Esophagus squamous epithelium (tissue), 4 donors: ENCODE measurements around the gene C1QTNF1.
"Not testable (repeated sequence)": the region's sequence is repeated elsewhere in the genome, so short reads cannot be mapped to it uniquely, and the experiment has no call there.

ENCODE experiments used
- POLR2A ChIP-seq, 4 donors: fragments of 450-650 bp; IDR thresholded peaks; one replicate each; pipeline ENCODE4 v1.6.1; 2017; ENCODE audit warnings: antibody characterized with exemption in 4 of 4, mild to moderate bottlenecking in 4 of 4, moderate library complexity in 3 of 4
- TF ChIP-seq, protein P1 (sequence below), 6 experiments: fragments of 450-650 bp in 4 of 6; fragments of 200-600 bp in 2 of 6; sonication (generic) in 2 of 6; IDR thresholded peaks; one replicate each; pipeline ENCODE4 v1.5.1; 2016 to 2019; ENCODE audit warnings: antibody characterized with exemption in 6 of 6, mild to moderate bottlenecking in 4 of 6, moderate library complexity in 4 of 6

DNA sequence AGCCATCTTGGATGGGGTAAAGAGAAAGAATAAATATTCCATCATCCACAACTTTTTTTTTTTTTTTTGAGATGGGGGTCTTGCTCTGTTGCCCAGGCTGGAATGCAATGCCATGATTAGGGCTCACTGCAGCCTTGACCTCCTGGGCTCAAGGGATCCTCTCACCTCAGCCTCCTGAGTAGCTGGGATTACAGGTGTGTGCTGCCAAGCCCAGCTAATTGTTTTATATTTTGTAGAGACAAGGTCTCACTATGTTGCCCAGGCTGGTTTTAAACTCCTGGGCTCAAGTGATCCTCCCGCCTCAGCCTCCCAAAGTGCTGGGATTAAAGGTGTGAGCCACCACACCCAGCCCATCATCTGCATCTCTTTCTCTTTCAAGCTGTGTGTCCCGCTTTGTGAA is 2.0 kb upstream of the C1QTNF1 start:
- TF ChIP-seq, protein P1, sequence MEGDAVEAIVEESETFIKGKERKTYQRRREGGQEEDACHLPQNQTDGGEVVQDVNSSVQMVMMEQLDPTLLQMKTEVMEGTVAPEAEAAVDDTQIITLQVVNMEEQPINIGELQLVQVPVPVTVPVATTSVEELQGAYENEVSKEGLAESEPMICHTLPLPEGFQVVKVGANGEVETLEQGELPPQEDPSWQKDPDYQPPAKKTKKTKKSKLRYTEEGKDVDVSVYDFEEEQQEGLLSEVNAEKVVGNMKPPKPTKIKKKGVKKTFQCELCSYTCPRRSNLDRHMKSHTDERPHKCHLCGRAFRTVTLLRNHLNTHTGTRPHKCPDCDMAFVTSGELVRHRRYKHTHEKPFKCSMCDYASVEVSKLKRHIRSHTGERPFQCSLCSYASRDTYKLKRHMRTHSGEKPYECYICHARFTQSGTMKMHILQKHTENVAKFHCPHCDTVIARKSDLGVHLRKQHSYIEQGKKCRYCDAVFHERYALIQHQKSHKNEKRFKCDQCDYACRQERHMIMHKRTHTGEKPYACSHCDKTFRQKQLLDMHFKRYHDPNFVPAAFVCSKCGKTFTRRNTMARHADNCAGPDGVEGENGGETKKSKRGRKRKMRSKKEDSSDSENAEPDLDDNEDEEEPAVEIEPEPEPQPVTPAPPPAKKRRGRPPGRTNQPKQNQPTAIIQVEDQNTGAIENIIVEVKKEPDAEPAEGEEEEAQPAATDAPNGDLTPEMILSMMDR (IDR thresholded peaks at IDR 0.05): not testable (repeated sequence)
- TF ChIP-seq POLR2A (IDR thresholded peaks at IDR 0.05): not testable (repeated sequence)
